ENCODE data around the gene CBFA2T3.

CBFA2T3 gene

DNA sequence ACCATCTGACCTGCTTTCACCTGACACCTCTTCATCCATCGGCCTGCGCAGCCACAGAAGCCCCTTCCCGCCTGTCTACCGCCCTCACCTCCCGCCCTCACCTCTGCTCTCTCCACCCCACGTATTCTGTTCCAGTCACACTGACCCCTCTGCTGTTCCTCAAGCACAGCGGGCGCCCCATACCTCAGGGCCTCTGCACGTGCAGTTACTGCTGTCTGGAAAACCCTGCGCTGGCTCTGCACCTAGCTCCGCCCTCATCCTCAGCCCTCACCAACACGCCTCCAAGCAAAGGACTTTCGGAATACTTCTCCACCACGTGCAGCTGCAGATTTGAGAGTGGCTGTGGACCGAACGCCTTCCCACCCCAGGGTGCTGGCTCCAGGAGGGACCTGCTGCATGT lies 85.9 kb downstream of the CBFA2T3 start:
- TF ChIP-seq TAF1 (IDR thresholded peaks at IDR 0.05; ENCODE audit: borderline replicate concordance, insufficient read depth, low read length) (no peak), FOXP2 (optimal IDR thresholded peaks at IDR 0.05; ENCODE audit: borderline replicate concordance, extremely low read depth, extremely low read length, insufficient read depth) (no peak), POLR2AphosphoS5 (IDR thresholded peaks at IDR 0.05; ENCODE audit: low read depth, low read length) (no peak), SIN3A (IDR thresholded peaks at IDR 0.05; ENCODE audit: borderline replicate concordance, insufficient read depth, low read length) (no peak)
- TF ChIP-seq, protein P1, sequence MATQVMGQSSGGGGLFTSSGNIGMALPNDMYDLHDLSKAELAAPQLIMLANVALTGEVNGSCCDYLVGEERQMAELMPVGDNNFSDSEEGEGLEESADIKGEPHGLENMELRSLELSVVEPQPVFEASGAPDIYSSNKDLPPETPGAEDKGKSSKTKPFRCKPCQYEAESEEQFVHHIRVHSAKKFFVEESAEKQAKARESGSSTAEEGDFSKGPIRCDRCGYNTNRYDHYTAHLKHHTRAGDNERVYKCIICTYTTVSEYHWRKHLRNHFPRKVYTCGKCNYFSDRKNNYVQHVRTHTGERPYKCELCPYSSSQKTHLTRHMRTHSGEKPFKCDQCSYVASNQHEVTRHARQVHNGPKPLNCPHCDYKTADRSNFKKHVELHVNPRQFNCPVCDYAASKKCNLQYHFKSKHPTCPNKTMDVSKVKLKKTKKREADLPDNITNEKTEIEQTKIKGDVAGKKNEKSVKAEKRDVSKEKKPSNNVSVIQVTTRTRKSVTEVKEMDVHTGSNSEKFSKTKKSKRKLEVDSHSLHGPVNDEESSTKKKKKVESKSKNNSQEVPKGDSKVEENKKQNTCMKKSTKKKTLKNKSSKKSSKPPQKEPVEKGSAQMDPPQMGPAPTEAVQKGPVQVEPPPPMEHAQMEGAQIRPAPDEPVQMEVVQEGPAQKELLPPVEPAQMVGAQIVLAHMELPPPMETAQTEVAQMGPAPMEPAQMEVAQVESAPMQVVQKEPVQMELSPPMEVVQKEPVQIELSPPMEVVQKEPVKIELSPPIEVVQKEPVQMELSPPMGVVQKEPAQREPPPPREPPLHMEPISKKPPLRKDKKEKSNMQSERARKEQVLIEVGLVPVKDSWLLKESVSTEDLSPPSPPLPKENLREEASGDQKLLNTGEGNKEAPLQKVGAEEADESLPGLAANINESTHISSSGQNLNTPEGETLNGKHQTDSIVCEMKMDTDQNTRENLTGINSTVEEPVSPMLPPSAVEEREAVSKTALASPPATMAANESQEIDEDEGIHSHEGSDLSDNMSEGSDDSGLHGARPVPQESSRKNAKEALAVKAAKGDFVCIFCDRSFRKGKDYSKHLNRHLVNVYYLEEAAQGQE (IDR thresholded peaks at IDR 0.05; ENCODE audit: insufficient read depth in 1 of 2, low read depth in 2 of 2, low read length in 2 of 2) = no peak

DNA sequence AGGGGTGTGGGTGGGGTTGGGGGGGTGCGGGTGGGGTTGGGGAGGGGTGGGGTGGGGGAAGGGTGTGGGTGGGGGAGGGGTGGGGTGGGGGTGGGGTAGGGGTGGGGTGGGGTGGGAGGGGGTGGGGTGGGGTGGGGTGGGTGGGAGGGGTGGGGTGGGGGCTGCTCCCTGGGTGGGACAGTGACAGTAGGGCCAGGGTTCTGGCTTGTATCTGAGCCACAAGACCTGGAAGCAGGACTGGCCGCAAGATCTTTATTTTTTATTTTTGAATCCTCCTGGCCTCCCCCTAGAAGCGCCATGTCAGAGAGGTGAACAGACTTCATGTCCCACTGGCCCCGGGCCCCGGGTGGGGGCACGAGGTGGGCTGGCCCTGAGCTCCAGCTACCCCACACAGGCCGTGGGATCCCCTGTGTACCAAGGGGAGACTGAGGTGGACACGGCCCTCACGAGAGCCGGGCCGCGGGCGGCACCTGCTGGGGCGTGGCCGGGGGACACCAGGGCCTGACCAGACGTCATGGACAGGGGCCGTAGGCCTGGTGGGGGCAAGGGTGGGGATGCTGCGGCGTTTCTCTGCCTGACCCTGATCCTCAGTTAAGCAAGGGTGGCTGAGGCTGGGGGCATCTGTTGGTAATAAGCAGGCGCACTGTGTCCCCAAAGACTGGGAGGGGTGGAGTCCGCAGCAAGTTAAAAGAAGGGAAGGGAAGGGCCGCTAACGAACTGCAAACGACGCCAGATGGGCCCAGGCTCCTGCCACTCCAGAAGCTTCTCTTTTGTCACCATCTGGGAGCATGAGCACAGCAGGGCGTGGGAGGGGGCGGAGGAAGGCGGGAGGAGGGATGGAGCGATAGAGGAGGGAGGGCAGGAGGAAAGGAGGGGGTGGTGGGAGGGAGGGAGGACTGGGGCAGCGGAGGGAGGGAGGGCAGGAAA lies 88.3 kb downstream of the CBFA2T3 start:
- TF ChIP-seq SIN3A (IDR thresholded peaks at IDR 0.05; ENCODE audit: borderline replicate concordance, insufficient read depth, low read length) (no peak), TAF1 (IDR thresholded peaks at IDR 0.05; ENCODE audit: borderline replicate concordance, insufficient read depth, low read length) (no peak), FOXP2 (optimal IDR thresholded peaks at IDR 0.05; ENCODE audit: borderline replicate concordance, extremely low read depth, extremely low read length, insufficient read depth) (no peak), POLR2AphosphoS5 (IDR thresholded peaks at IDR 0.05; ENCODE audit: low read depth, low read length) (no peak)
- TF ChIP-seq, protein P1 (IDR thresholded peaks at IDR 0.05; ENCODE audit: insufficient read depth in 1 of 2, low read depth in 2 of 2, low read length in 2 of 2) = no peak

DNA sequence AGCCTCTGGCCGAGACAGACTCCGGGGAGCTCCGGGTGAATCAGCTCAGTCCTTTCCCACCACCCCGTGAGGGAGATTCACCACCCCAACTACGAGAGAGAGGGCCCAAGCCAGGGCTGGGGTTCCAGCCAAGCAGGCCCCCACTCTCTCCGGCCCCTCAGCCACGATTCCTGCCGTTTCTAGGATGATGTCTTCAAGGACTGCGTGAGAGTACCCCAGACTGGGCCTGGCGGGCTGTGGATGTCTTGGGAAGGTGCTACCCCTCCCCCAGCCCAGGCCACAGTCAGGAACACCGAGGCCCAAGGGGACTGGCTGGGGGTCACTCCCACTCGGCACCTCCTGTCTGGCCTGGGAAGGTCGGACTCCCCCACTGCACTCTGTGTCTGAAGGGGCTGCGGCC lies 89.0 kb downstream of the CBFA2T3 start:
- TF ChIP-seq TAF1 (IDR thresholded peaks at IDR 0.05; ENCODE audit: borderline replicate concordance, insufficient read depth, low read length) = no peak
- no peak for TF ChIP-seq SIN3A (IDR thresholded peaks at IDR 0.05; ENCODE audit: borderline replicate concordance, insufficient read depth, low read length)
- TF ChIP-seq FOXP2 (optimal IDR thresholded peaks at IDR 0.05; ENCODE audit: borderline replicate concordance, extremely low read depth, extremely low read length, insufficient read depth) = no peak
- TF ChIP-seq, protein P1 (IDR thresholded peaks at IDR 0.05; ENCODE audit: insufficient read depth in 1 of 2, low read depth in 2 of 2, low read length in 2 of 2) = no peak
- no peak for TF ChIP-seq POLR2AphosphoS5 (IDR thresholded peaks at IDR 0.05; ENCODE audit: low read depth, low read length)

DNA sequence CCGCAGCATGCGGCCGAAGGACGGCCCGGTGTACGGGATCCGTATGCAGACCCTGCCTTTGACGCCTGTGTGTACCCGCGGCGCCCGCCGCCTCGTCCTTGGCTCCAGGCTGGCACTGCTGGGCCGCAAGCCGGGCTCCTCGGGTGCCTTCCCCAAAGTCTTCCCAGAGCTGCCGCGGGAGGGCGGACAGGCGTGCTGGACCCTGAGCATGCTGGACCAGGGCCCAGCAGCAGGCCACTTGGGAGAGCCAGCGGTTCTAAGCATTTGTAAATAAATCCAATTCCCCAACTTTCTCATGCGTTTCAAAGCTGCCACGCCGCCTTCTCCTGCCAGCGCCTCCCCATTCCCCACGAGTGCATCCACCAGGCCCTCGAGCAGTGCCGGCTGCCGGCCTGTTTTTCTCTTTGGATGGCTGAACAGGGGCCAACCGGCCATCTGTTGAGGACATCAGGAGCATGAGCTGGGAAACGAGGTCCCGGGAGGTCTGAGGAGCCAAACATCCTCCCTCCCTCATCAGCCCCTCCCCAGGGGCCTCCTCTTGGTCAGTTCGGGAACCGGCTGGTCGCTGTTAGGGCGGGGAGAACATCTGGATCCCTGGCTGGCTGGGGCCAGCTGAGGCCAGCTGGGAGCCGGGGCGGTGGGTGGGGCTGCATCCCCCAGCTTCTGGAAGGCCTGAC lies 90.0 kb downstream of the CBFA2T3 start:
- no peak for TF ChIP-seq SIN3A (IDR thresholded peaks at IDR 0.05; ENCODE audit: borderline replicate concordance, insufficient read depth, low read length)
- TF ChIP-seq TAF1 (IDR thresholded peaks at IDR 0.05; ENCODE audit: borderline replicate concordance, insufficient read depth, low read length) = no peak
- TF ChIP-seq, protein P1 (IDR thresholded peaks at IDR 0.05; ENCODE audit: insufficient read depth in 1 of 2, low read depth in 2 of 2, low read length in 2 of 2) = no peak
- TF ChIP-seq FOXP2 (optimal IDR thresholded peaks at IDR 0.05; ENCODE audit: borderline replicate concordance, extremely low read depth, extremely low read length, insufficient read depth) = no peak
- TF ChIP-seq POLR2AphosphoS5 (IDR thresholded peaks at IDR 0.05; ENCODE audit: low read depth, low read length) = no peak
